ENCODE results near the gene IPPK.
A peak's percentile ranks its signal among the peaks of the same experiment; 100 is the strongest.

The IPPK gene, protein sequence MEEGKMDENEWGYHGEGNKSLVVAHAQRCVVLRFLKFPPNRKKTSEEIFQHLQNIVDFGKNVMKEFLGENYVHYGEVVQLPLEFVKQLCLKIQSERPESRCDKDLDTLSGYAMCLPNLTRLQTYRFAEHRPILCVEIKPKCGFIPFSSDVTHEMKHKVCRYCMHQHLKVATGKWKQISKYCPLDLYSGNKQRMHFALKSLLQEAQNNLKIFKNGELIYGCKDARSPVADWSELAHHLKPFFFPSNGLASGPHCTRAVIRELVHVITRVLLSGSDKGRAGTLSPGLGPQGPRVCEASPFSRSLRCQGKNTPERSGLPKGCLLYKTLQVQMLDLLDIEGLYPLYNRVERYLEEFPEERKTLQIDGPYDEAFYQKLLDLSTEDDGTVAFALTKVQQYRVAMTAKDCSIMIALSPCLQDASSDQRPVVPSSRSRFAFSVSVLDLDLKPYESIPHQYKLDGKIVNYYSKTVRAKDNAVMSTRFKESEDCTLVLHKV

GRCh38 chr9:92669890-92670708 is at the start of gene IPPK:
TSS of gene IPPK (minus strand) at chr9:92670131. CDS start at chr9:92669988, 143 bp downstream.
- peak; percentile 99 for DNase-seq

GRCh38 chr9:92719028-92719647 is 49.2 kb upstream of the IPPK start:
- DNase-seq: no peak

DNA sequence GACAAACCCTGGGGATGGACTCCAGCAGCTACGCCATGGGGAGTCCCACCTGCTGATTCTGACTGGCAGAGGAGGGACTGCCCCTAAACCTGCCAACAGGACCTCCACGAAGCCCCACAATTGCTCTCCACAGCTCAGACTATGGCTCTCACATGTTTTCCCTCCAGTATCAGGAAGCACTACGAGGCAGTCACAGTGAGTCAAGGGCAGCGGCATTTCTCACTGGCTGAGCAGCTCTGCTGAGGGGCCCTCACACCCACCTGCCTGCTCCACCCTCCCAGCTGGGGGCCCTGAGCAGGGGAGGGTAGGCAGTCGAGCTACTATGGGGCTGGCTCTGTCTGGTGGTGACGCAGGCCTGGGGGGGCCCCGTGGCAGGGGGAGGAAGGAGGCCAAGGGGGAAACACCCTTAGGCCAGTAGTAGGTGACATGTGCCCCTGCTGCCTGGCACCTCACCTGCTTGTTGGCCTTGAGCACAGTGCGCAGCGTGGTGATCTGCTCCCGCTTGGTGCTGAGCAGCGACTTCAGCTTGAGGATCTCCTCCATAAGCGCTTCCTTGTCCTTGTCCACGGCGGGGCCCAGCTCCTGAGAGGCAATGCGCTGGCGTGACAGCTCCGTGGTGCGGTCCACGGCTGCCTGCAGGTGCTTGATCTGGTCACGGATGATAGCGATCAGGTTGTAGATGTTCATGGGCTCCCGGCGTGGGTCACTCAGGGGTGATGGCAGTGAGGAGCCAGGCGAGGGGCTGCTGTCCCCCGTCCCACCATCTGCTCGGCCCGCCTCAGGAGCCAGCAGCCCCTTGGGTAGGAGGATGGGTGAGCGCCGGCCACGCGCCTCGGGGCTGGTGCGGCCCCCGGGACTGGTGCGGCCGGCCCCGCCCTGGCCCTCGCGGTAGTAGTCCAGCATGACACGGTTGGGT is 48.4 kb upstream of the IPPK start:
- no peak for DNase-seq

GRCh38 chr9:92717201-92718085 is 47.5 kb upstream of the IPPK start:
- DNase-seq: no peak

GRCh38 chr9:92716557-92716956 is 46.6 kb upstream of the IPPK start:
- DNase-seq: peak; percentile 85

- no peak for DNase-seq
Measured at GRCh38 chr9:92715488-92716231, 45.7 kb upstream of the IPPK start.

- DNase-seq: no peak
Measured at GRCh38 chr9:92714787-92715487, 45.0 kb upstream of the IPPK start.

DNA sequence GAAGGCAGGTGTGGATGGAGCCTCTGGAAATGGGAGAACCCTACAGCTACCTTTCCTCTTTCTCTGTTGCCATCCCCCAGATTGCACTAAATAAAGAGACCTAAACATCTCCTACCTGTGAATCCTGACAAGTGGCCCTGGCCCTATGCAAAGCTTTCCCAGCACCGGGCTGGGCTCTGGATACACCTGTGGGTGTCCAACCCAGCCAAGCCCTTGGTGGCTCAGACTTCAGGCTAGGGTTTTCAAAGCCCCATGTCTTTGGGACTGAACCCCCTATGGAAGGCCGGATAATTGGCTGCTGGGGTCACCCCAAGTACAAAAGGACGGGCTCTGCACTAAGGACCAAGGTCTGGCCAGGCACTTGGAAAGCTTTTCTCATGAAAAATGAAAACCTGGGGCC is 44.1 kb upstream of the IPPK start:
- no peak for DNase-seq

DNA sequence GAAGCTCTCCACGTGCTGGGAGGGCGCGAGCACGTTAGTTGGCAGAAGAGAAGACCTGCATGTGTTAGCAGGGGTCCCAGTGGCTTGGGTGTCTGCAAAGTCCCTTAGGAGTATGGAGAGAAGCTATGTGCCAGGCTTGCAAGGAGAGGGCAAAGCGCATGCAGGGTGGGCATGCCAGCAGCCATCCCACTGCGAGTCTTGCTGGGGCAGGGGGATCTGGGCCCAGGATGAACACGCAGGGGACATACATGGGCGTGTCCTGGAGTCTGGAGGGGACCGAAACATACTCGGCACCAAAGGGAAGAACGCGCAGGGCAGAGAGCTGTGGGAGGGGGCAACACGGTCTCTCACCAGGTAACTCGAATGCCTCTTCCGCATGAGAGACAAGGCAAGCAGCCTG is 43.6 kb upstream of the IPPK start:
- no peak for DNase-seq

DNA sequence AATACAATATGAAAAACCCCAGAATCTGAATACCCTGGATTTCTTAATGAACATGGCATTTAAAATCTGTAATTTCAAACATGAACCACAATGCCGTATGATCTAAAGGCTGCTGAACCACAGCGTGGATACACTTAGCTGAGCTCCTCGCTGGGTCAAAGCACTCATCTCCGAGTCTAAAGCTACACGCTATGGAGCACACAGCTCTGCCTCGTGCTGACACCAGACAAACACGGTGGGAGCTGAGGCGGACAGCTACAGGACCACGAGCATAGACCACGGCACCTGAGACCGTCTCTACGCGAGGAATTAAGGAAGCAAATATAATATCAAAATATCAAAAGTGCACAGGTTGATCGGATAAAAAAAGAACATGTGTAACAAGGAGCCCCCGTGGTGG is 42.8 kb upstream of the IPPK start:
- DNase-seq: no peak

- DNase-seq: peak; percentile 23
Measured at GRCh38 chr9:92711844-92712243, 41.9 kb upstream of the IPPK start.

GRCh38 chr9:92711146-92711545 is 41.2 kb upstream of the IPPK start:
- no peak for DNase-seq

DNA sequence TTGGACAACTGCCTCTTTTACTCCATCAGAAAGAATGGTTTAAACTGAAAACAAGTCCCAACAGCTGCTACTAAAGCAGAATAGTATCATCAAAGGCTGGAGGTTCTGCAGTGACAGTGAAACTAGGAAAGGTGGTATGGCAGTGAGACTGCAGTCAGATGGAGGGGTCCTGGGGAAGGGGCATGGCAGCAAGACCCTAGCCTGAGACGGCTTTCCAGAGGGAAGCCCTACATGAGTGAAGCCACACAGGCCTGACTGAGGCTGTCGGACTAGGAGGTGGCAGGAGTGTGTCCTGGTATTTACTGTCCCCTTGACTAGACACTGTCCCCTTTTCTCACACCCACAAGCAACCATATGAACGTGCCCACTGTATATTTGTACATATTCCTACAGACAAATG is 40.4 kb upstream of the IPPK start:
- no peak for DNase-seq

DNA sequence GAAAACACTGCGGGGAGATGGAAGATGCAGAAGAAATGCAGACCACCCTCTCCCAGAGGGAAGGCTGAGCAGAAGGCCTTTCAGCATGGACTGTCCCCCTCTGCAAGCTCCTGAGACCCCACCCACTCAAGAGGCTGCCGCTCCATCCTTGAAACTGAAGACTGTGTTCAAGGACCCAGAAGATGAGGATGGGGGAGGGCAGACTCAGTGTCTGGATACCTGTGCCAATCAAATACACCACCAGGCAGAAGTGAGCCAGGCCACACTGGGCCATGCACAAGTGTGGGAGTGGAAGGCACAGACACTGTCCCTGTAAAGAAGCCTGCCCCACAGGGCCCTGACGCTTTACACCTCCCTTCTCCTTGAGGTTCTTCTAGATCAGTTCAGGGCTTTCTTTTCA is 40.0 kb upstream of the IPPK start:
- no peak for DNase-seq

GRCh38 chr9:92709240-92709639 is 39.3 kb upstream of the IPPK start:
- DNase-seq: no peak

DNA sequence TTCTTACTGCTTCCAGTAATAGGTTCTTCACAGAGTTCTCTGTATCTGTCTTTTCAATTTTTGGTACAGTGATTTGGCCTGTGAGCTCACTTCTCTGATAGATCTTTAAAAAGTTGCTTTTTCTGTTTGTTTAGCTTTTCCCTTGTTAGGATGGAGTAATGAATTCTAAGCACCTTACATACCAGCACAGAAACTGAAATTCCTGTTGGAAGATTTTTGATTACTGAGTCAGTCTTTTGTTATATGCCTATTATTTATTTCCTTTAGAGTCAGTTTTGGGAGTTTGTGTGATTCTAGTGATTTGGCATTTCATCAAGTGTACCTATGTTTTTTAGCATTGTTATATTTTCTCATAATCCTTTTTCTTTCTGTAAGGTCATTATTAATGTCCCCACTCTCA is 37.6 kb upstream of the IPPK start:
- DNase-seq: no peak

DNA sequence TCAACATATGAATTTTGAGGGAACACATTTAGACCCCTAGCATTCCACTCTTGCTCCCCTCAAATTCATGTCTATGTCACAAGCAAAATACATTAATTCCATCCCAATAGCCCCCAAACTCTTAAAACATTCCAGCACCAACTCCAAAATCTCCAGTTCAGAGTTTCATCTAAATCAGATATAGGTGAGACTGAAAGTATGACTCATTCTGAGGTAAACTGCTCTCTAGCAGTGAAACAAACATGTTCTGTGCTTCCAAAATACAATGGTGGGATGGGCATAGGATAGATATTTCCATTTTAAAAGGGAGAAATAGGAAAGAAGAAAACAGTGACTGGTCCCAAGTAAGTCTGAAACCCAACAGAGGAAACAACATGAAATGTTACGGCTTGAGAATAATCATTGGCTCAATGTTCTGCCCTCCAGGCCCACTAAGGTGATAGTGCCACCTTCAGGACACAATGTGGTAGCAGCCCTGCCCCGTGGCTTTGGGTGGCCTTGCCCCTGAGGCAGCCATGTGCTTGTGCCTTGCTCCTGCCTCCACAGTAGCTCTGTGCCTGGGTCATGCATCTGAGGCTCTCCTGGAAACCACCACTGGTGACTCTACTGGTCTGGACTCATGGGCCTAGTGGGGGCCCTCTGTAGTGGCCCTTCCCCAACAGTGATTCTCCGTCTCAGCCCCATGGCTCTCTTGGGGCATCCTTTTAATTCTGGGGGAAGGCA is 36.4 kb upstream of the IPPK start:
- peak; percentile 51 for DNase-seq

DNA sequence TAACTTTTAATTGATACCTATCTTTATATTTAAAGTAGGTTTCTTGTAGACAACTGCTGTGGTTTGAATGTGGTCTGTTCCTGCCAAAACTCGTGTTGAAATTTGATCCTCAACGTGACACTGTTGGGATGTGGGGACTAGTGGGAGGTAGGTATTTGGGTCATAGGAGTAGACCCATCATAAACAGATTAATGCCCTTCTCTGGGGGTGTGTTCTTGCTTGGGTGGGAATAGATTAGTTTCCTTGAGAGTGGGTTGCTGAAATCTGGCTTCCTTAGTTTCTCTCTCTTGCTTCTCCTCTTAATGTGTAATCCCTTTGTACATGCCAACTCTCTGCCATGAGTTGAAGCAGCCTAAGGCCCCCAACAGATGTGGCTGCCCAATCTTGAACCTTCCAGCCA is 34.6 kb upstream of the IPPK start:
- DNase-seq: no peak

- no peak for DNase-seq
Measured at GRCh38 chr9:92696619-92697018, 26.7 kb upstream of the IPPK start.

Data from stimulated activated CD4-positive, alpha-beta T cell treated with anti-CD3 and anti-CD28 coated beads, Interleukin-15, amount 100 ng/mL, for 24 hours (primary cell).